ENCODE measurements around the gene NPPB. TPM values are rescaled to one million over a fixed set of nuclear protein-coding genes. Genes with fewer than 3 reads are reported as not detected.

NPPB gene
- total RNA-seq, 3 donors from 2014 or later, result not detected

- no peak for TF ChIP-seq POLR2A (IDR thresholded peaks at IDR 0.05)
- TF ChIP-seq POLR2AphosphoS5 (IDR thresholded peaks at IDR 0.05), result no peak
- TF ChIP-seq, protein P1, sequence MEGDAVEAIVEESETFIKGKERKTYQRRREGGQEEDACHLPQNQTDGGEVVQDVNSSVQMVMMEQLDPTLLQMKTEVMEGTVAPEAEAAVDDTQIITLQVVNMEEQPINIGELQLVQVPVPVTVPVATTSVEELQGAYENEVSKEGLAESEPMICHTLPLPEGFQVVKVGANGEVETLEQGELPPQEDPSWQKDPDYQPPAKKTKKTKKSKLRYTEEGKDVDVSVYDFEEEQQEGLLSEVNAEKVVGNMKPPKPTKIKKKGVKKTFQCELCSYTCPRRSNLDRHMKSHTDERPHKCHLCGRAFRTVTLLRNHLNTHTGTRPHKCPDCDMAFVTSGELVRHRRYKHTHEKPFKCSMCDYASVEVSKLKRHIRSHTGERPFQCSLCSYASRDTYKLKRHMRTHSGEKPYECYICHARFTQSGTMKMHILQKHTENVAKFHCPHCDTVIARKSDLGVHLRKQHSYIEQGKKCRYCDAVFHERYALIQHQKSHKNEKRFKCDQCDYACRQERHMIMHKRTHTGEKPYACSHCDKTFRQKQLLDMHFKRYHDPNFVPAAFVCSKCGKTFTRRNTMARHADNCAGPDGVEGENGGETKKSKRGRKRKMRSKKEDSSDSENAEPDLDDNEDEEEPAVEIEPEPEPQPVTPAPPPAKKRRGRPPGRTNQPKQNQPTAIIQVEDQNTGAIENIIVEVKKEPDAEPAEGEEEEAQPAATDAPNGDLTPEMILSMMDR (IDR thresholded peaks at IDR 0.05), result no peak
- intact Hi-C loops (cut with DNase I; ENCODE audit: low total_unique reads), result no loop called here
- H3K27me3 ChIP-seq, result peaks cover 0 to 34% of the 10 kb centered on the region in 2 donors
These were observed 4.2 kb downstream of the NPPB start for GRCh38 chr1:11854519-11854918.

DNA sequence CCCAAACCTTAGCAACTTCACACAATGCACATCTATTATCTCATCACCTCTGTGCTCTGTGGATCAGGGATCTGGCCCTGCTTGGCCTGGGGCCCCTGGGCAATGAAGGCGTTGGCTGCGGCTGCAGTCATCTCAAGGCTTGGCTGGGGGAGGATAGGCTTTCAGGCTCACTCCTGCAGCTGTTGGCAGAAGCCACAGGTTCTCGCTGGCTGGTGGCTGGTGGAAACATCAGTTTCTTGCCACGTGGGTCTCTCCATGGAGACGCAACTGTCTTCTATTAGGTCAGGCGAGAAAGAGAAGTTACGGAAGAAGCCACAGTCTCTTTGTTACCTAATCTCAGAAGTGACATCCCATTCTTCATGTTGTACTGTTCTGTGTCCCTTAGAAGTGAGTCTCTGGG lies 7.6 kb downstream of the NPPB start:
- Histone ChIP-seq H3K36me3 (no peaks in the 10 kb centered on the region), H3K27me3 (peaks cover 0 to under 1% of the 10 kb centered on the region in 2 donors), H3K27ac (no peak overlapping the region), H3K4me1 (no peaks in the 10 kb centered on the region), H3K9me3 (no peaks in the 10 kb centered on the region), H3K4me3 (no peak overlapping the region)
- TF ChIP-seq, protein P1 (IDR thresholded peaks at IDR 0.05), result no peak
- TF ChIP-seq POLR2AphosphoS5 (IDR thresholded peaks at IDR 0.05) (no peak), POLR2A (IDR thresholded peaks at IDR 0.05) (no peak)
- no peak for DNase-seq (ENCODE audit: low spot score in 2 of 2)
- intact Hi-C loops (cut with DNase I; ENCODE audit: low total_unique reads), result no loop called here

More at GRCh38 chr1:11854519-11854918, 4.2 kb downstream of the NPPB start:
- Histone ChIP-seq H3K4me3 (no peak overlapping the region), H3K27ac (no peak overlapping the region), H3K9me3 (no peaks in the 10 kb centered on the region), H3K36me3 (no peaks in the 10 kb centered on the region), H3K4me1 (no peaks in the 10 kb centered on the region)
- DNase-seq (ENCODE audit: low spot score in 2 of 2), result no peak

DNA sequence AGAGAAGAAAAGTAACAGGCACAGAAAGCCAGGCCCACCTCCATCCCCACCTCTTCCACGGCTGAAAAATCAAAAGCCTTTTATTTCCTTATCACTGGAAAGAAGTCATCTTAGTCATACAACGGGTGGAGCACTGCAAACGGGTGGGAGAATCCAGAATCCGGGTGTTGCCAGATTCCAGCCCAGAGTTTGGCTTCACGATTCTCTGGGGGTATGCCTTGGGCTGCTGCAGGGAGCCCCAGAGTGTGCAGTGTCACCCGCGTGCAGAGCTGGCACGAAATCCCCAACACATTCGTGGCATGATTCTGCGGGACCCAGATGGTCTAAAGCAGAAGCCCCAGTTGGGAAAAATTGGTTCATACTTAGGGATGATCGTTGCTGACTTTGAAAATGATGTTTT lies 8.6 kb downstream of the NPPB start:
- intact Hi-C loops (cut with DNase I; ENCODE audit: low total_unique reads), result no loop called here
- no peaks in the 10 kb centered on the region for H3K4me1 ChIP-seq
- H3K9me3 ChIP-seq, result no peaks in the 10 kb centered on the region
- H3K27ac ChIP-seq, result no peak overlapping the region
- H3K36me3 ChIP-seq, result no peaks in the 10 kb centered on the region
- TF ChIP-seq POLR2AphosphoS5 (IDR thresholded peaks at IDR 0.05), result no peak
- TF ChIP-seq POLR2A (IDR thresholded peaks at IDR 0.05), result no peak
- TF ChIP-seq, protein P1 (IDR thresholded peaks at IDR 0.05), result no peak
- no peak overlapping the region for H3K4me3 ChIP-seq
- no peaks in the 10 kb centered on the region for H3K27me3 ChIP-seq
- DNase-seq (ENCODE audit: low spot score in 2 of 2), result no peak

GRCh38 chr1:11848373-11848700 lies 10.4 kb downstream of the NPPB start:
- no peak for DNase-seq (ENCODE audit: low spot score in 2 of 2)
- intact Hi-C loops (cut with DNase I; ENCODE audit: low total_unique reads), result no loop called here
- no peak overlapping the region for H3K4me3 ChIP-seq
- no peak overlapping the region for H3K27ac ChIP-seq
- H3K36me3 ChIP-seq, result no peaks in the 10 kb centered on the region
- TF ChIP-seq, protein P1 (IDR thresholded peaks at IDR 0.05), result no peak
- no peak for TF ChIP-seq POLR2AphosphoS5 (IDR thresholded peaks at IDR 0.05)
- TF ChIP-seq POLR2A (IDR thresholded peaks at IDR 0.05), result no peak
- no peaks in the 10 kb centered on the region for H3K9me3 ChIP-seq
- no peaks in the 10 kb centered on the region for H3K4me1 ChIP-seq
- no peaks in the 10 kb centered on the region for H3K27me3 ChIP-seq

DNA sequence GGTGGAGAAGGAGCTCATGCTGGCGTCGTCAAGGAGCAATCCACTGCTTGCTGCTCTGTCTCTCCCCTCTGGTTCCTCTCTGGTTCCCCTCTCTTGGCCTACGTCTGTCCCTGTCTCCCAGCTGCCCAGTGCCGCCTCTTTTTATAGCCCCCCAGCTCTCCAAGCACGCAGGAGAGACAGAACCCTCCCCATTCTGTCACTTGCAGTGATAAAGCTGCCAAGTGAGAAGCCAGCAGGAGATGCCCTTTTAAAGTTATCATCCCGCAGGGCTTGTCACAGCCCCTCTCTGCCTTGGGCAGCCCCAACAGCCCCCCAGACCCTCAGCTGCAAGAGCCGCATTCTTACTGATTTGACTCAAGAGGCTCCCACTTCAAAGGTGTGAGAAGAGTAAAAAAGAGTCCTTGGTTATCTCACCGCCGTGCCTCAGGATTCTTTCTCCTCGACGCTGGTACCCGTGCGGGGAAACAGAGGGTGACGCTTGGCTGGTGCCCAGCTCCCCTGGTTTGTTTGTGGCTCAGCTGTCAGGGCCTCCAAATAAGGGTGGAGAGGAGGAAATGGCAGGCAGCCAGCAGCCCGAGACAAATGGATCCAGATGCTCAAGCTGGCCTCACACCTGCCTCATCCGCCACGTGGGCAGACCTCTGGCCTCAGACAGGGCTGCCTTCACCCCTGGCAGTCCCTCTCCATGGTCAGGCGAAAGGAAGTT lies 10.9 kb downstream of the NPPB start, which contains the start of gene NPPA:
TSS of gene NPPA (minus strand) at position 117 of the 706 bp plus-strand sequence. CDS start at position 18, 99 bp downstream.
- Histone ChIP-seq H3K27me3 (no peaks in the 10 kb centered on the region), H3K27ac (no peak within 1 kb of the TSS), H3K4me1 (no peaks in the 10 kb centered on the region), H3K4me3 (no peak within 1 kb of the TSS), H3K36me3 (no peaks in the 10 kb centered on the region), H3K9me3 (no peaks in the 10 kb centered on the region)
- intact Hi-C loops (cut with DNase I; ENCODE audit: low total_unique reads), result no loop called here
- DNase-seq (ENCODE audit: low spot score in 2 of 2), result no peak
- TF ChIP-seq POLR2A (IDR thresholded peaks at IDR 0.05) (no peak), POLR2AphosphoS5 (IDR thresholded peaks at IDR 0.05) (no peak)
- TF ChIP-seq, protein P1 (IDR thresholded peaks at IDR 0.05), result no peak

Measured in breast epithelium (tissue), 4 donors.